Type B pancreatic cell (in vitro differentiated cells): ENCODE data around the gene PLSCR3. TPM values are rescaled to one million over a fixed set of nuclear protein-coding genes. Genes with fewer than 3 reads are reported as not detected.

ENCODE experiments used
- DNase-seq: peaks from one replicate; pipeline ENCODE4 v3.0.0; 2021; ENCODE audit warnings: mixed read lengths; ENCODE audit not compliant: unreplicated experiment; ENCODE audit errors: extremely low spot score
- H3K27ac Mint-ChIP-seq: 2 replicates; pipeline ENCODE4 v1.8.0; 2021; ENCODE audit warnings: mild to moderate bottlenecking, mixed read lengths
- H3K27me3 Mint-ChIP-seq: 2 replicates; pipeline ENCODE4 v1.8.0; 2021; ENCODE audit warnings: mixed read lengths
- H3K36me3 Mint-ChIP-seq: 2 replicates; pipeline ENCODE4 v1.8.0; 2021; ENCODE audit warnings: mixed read lengths
- H3K4me1 Mint-ChIP-seq: one replicate; pipeline ENCODE4 v1.8.0; 2021; ENCODE audit warnings: mixed read lengths; ENCODE audit not compliant: unreplicated experiment
- H3K4me3 Mint-ChIP-seq: 2 replicates; pipeline ENCODE4 v1.8.0; 2021; ENCODE audit warnings: mild to moderate bottlenecking, mixed read lengths
- H3K9me3 Mint-ChIP-seq: 2 replicates; pipeline ENCODE4 v1.8.0; 2021; ENCODE audit warnings: mixed read lengths
- CTCF ChIP-seq: fragments of 200-600 bp; sonication (generic); conservative IDR thresholded peaks from 2 replicates; pipeline ENCODE4 v1.5.0; 2021; ENCODE audit warnings: antibody characterized with exemption, mild to moderate bottlenecking
- total RNA-seq: library from RNA; stranded (reverse); gene quantifications from 2 replicates; pipeline ENCODE4 v1.2.1, GENCODE V29; 2021; ENCODE audit warnings: low replicate concordance

Gene PLSCR3
- total RNA-seq, 1 donor from 2014 or later = 39.8 TPM

DNA sequence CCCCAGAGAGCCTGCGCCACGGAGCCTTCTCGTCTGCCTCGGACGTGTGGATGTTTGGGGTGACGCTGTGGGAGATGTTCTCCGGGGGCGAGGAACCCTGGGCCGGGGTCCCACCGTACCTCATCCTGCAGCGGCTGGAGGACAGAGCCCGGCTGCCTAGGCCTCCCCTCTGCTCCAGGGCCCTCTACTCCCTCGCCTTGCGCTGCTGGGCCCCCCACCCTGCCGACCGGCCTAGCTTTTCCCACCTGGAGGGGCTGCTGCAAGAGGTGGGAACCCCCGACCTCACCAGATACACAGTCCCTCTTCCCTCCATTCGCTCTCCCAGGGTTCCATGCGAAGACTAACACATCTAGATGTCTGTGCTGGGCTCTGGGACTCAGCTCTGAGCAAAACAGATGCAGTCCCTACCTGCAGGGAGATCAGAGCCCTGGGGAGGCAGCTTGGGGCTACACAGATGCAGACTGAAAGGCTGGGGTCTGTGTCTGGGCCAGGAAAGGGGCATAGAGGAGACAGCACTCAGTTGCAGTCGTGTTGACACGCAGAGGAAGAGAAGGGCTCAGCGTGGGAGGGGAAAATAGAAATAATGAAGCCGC, 9.7 kb downstream of the PLSCR3 start:
- no peak for TF ChIP-seq CTCF
- Mint-ChIP-seq H3K9me3 (no peaks in the 10 kb centered on the region), H3K4me3 (peak overlapping the region; percentile 57), H3K27ac (peak overlapping the region; percentile 50), H3K27me3 (peaks cover 38% of the 10 kb centered on the region), H3K4me1 (peaks cover 4% of the 10 kb centered on the region), H3K36me3 (peaks cover 9% of the 10 kb centered on the region)
- no peak for DNase-seq

GRCh38 chr17:7383742-7384488, 10.4 kb downstream of the PLSCR3 start:
- peaks cover 5% of the 10 kb centered on the region for H3K9me3 Mint-ChIP-seq
- peak overlapping the region; percentile 57 for H3K4me3 Mint-ChIP-seq
- peaks cover 4% of the 10 kb centered on the region for H3K36me3 Mint-ChIP-seq
- H3K27ac Mint-ChIP-seq = no peak overlapping the region
- peaks cover 4% of the 10 kb centered on the region for H3K4me1 Mint-ChIP-seq
- DNase-seq = no peak
- peaks cover 45% of the 10 kb centered on the region for H3K27me3 Mint-ChIP-seq
- no peak for TF ChIP-seq CTCF

DNA sequence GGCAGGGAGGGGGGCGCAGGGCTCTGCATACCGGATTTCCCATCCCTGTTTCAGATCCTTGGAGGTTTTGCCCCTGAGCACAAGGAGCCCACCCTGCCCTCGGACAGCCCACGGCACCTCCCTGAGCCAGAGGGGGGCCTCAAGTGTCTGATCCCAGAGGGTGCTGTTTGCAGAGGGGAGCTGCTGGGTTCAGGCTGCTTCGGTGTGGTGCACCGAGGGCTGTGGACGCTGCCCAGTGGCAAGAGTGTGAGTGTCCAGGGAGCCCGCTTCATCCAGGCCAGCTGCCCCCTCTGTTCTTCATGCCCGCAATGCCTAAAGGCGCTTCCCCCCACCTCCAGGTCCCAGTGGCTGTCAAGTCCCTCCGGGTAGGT, 11.0 kb downstream of the PLSCR3 start:
- TF ChIP-seq CTCF = no peak
- Mint-ChIP-seq H3K36me3 (peaks cover 4% of the 10 kb centered on the region), H3K4me1 (peaks cover 4% of the 10 kb centered on the region), H3K4me3 (no peak overlapping the region), H3K27ac (no peak overlapping the region), H3K9me3 (peaks cover 5% of the 10 kb centered on the region), H3K27me3 (peaks cover 45% of the 10 kb centered on the region)
- no peak for DNase-seq

DNA sequence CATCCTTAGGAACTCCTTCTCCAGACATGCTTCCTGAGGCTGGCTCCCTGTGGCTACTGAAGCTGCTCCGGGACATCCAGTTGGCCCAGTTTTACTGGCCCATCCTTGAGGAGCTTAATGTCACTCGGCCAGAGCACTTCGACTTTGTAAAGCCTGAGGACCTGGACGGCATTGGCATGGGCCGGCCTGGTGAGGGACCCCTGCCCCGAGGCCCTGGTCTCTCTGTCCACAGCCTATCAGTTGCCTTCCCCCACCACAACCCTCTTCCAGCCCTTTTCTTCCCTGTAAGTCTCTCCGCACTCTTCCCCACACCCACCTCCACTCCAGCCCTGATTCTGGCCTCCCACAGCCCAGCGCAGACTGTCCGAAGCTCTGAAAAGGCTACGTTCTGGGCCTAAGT, 11.4 kb downstream of the PLSCR3 start:
- Mint-ChIP-seq H3K9me3 (peaks cover 5% of the 10 kb centered on the region), H3K36me3 (peaks cover 4% of the 10 kb centered on the region), H3K27ac (no peak overlapping the region), H3K4me3 (peak overlapping the region; percentile 41), H3K27me3 (peaks cover 45% of the 10 kb centered on the region), H3K4me1 (peaks cover 4% of the 10 kb centered on the region)
- no peak for TF ChIP-seq CTCF
- no peak for DNase-seq

DNA sequence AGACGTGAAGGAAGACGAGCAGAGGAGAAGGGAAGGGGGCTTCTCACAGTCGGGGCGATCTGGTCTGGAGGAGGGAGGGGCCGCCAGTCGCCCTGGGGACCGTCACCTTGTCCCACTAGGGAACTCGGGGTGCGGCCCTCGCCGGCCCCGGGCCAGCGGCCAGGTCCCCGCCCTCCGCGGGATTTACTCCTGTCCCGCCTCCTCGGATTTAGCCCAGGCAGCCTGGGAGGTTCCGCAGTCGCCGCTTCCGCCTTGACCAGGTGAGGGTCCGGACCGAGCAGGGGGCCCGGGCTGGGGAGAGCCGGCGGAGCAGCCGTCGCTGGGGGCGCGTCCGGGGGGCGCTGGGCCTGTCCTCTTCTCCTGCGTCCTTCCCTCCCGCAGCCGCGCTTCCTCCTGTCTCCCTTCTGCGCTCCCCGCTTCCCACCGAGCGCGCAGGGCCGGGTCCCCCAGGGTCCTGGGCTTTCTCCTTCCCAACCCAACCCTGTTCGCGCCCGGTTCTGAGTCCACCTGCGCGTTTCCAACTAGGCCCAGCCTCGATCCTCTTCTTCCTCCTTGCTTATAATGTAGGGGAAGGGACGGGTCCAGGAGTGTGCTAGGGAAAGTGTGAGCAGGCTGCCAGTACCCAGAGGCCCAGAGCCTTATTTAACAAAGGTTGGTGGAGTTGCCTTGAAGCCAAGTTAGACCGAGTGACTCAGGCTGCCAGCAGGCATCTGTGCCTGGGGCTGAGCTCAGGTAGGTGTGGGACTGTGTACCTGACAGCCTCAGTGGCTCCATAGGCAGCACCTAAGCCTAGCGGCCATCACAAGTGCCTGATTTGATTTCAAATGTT, 13.3 kb downstream of the PLSCR3 start, which contains the start of gene TNK1:
Gene TNK1, plus strand, starts transcription at position 235 of the 829 bp plus-strand sequence. CDS start 1,838 bp downstream, outside the sequence.
- Mint-ChIP-seq H3K9me3 (peaks cover 5% of the 10 kb centered on the region), H3K4me1 (peaks cover 4% of the 10 kb centered on the region), H3K27me3 (peaks cover 50% of the 10 kb centered on the region), H3K36me3 (peaks cover 4% of the 10 kb centered on the region), H3K4me3 (peak within 1 kb of the TSS; percentile 88), H3K27ac (peak within 1 kb of the TSS; percentile 80)
- TF ChIP-seq CTCF = no peak
- DNase-seq = no peak
